HG02870 (cell line): Measurements from ENCODE around the gene STK32C.
"Not testable (repeated sequence)": the region's sequence is repeated elsewhere in the genome, so short reads cannot be mapped to it uniquely, and the experiment has no call there.

ENCODE experiments used
- ATAC-seq: cut with Tn5 transposase; IDR thresholded peaks from one replicate; pipeline ENCODE4 v1.9.1; 2021; ENCODE audit warnings: mild to moderate bottlenecking, moderate library complexity; ENCODE audit not compliant: unreplicated experiment

The STK32C gene

DNA sequence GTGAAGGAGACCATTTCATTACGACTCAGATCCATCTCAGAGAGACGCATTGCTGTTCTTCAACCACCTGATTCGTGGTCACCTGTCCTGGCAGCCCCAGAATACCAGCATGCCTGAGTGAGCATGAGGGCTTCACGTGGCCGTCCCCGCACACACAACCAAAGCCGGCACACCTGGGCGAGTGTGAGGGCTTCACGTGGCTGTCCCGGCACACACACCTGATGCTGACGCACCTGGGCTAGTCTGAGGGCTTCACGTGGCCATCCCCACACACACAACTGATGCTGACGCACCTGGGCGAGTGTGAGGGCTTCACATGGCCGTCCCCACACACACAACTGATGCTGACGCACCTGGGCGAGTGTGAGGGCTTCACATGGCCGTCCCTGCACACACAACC, 86.8 kb downstream of the STK32C start:
- ATAC-seq: not testable (repeated sequence)

GRCh38 chr10:132220061-132220460, 87.7 kb downstream of the STK32C start:
- no peak for ATAC-seq

- ATAC-seq: no peak
Measured at GRCh38 chr10:132219486-132219885, 88.3 kb downstream of the STK32C start.

DNA sequence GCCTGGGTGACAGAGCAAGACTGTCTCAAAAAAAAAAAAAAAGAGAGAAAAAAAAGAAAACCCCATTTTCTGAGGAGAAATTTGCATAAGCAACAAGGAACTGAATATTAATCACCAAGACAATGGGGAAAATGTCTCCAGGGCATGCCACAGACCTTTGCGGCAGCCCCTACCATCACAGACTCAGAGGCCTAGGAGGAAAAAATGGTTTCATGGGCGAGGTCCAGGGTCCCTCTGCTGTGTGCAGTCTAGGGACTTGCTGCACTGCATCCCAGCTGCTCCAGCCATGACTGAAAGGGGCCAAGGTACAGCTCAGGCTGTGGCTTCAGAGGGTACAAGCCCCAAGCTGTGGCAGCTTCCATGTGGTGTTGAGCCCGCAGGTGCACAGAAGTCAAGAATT, 91.3 kb downstream of the STK32C start:
- ATAC-seq: not testable (repeated sequence)

GRCh38 chr10:132213917-132214316, 93.8 kb downstream of the STK32C start:
- no peak for ATAC-seq

DNA sequence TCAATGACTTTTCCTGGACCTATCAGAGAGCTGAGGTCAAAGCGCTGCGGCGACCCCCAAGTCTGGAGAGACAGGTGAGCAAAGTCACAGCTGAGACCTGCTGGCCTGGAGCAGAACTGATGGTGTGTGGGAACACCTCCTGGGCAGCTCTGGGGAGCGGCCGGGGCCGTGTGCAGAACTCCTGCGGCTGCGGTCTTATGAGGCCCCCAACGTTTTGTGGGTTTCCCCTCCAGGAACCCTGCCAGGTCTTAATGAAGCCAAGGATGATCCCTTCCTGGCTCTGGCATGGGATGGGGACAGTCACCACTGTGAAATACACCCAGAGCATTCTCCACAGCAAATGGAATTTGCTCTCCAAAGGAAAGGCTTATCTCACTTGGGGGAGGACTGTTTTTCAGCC, 94.9 kb downstream of the STK32C start:
- ATAC-seq: no peak

DNA sequence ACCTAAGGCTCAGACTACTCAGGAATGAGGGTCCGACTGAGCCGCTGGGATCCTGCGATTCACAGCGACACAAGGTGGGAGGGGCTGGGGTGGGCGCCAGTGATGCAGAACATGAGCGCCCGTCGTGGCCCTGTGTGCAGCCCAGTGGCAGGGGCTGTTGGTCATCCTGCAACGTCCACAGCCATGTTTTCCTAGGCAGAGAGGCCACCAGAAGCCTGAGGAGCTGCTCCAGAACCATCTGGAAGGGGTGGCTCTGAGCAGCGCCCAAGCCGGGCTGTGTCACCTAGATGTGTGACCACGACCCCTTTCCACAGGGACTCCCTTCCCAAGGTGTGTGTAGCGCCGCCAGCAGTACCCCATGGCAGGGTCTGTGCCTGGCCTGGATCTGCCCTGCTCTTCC, 96.5 kb downstream of the STK32C start:
- no peak for ATAC-seq

DNA sequence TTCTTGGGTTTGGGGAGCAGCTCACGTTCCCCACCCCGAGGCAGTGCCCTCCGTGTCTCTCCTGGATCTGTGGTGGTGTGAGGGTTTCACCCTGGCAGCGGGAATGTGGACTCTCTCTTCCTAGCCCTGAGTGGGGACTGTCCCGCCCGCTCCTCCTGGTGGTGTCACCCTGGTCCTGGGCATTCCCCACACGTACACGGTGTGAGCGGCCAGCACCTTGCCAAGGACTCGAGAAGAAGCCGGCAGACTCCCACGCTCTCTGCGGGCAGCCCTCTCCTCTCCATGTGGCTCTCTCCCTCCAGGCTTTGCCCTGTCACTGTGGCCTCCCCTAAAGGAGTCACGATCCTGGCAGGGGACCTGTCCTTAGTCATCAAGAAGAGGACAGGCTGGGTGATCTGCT, 97.0 kb downstream of the STK32C start:
- ATAC-seq: no peak

DNA sequence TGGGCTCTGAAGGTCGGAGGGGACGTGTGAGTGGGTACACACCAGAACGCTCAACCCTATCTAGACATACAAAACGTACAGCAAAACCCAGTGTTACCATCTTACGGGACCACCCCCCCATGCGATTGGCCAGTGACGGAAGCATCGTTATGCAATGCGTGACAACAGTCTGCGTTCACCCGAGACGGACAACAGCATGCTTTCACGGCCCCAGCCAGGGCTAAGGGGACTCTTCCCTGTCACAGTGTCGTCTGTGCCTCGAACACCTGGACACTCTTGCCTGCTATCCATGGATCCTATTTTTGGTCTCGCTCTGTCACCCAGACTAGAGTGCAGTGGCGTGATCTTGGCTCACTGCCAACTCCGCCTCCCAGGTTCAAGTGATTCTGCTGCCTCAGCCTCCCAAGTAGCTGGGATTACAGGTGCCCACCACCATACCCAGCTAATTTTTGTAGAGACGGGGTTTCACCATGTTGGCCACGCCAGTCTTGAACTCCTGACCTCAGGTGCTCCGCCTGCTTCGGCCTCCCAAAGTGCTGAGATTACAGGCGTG, 97.7 kb downstream of the STK32C start:
- no peak for ATAC-seq

DNA sequence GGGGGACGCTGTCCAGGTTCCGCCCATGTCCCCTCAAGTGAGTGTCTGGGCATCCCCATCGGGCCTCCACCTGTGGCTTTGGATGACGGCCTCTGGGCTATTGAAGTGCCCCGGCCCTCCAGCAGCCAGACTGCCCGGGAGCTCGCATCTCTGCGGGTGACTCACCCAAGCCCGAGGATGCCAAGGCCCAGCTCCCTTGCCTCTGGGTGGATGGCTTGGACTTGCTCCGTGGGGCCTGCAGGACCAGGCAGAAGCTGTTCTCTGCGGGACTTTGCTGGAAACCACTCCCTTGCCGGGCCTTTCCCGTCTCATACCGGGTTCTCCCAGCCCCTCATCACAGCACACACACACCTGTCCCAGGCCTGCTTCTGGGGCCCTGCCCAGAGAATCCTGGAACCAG, 98.6 kb downstream of the STK32C start:
- ATAC-seq: no peak

GRCh38 chr10:132208462-132209050, 99.2 kb downstream of the STK32C start:
- no peak for ATAC-seq

- ATAC-seq: no peak
Measured at GRCh38 chr10:132207536-132208461, 100.0 kb downstream of the STK32C start.

- ATAC-seq: no peak
Measured at GRCh38 chr10:132206806-132207535, 100.8 kb downstream of the STK32C start.

- no peak for ATAC-seq
Measured at GRCh38 chr10:132206377-132206745, 101.4 kb downstream of the STK32C start.

DNA sequence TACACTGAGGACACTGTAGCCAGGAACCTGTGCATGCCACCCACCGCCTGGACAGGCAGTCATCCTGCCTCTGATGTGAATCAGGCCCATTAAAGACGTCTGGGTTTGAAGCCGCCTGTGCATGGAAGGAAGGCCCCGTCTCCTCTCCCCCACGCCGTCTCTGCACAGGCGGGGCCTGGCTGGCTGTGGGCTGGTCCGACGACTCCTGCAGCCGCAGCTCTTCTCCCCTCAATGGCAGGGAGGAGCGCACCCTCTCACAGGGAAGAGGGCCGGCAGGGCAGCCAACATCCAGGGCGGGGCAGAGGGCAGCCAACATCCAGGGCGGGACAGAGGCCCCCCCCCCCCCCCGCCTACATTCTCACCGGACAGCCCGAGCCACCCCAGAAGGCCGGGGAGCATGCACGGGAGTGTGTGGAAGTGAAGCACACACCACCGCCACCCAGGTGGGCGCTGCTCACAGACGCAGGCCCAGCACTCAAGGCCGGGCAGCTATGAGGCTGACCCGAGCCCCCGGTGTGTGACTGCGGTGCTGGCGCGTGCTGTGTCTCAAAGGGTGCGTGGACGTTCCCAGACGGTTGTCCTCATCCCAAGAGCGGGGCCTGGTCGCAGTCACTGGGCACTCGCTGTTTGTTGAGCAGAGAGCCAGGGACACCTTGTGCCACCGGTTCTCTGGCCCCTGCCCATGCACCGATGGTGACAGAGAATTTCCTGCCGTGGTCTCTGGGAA, 101.9 kb downstream of the STK32C start:
- ATAC-seq: no peak

DNA sequence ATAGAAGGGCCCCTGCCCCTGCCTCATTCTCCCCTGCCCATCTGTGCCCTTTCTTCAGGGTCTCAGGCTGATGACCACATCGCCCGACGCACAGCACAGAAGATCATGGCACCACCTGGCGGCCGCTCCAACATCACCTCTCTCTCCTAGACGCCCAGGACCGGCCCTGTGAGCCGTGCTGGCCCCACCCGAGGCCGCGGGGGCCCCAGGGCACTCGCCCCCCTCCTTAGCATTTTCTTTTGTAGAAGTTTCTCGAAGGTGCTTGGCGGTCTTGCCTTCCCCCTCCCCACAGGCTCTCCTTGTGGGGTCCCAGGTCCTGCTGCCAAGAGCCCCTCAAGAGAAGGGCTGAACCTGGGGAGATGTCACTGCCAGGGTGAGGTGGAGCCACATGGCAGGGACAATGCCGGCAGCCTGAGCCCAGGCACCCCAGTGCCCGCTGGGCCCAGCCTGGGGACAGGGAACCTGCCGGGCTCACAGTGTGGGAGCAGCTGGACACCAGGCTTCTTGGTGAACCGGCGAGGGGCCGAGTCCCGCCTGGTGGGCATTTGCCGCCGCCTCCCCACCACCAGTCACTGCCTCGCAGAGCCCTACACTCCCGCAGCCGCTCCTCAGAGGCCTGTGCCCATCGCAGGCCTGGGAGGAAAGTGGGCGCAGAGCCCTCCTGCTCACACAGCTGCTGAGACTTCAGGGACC, 102.8 kb downstream of the STK32C start:
- no peak for ATAC-seq

- ATAC-seq: no peak
Measured at GRCh38 chr10:132204078-132204780, 103.5 kb downstream of the STK32C start.

- ATAC-seq: no peak
Measured at GRCh38 chr10:132203256-132204077, 104.3 kb downstream of the STK32C start.
